C1 segment of cervical spinal cord (tissue), 14 donors: ENCODE data around the gene AIF1.
A peak's percentile ranks its signal among the peaks of the same experiment; 100 is the strongest.

Experiments used
- DNase-seq, 14 donors: peaks; one replicate each; lab custom pipeline; 2025; lab: John Stamatoyannopoulos, UW

AIF1 gene

DNA sequence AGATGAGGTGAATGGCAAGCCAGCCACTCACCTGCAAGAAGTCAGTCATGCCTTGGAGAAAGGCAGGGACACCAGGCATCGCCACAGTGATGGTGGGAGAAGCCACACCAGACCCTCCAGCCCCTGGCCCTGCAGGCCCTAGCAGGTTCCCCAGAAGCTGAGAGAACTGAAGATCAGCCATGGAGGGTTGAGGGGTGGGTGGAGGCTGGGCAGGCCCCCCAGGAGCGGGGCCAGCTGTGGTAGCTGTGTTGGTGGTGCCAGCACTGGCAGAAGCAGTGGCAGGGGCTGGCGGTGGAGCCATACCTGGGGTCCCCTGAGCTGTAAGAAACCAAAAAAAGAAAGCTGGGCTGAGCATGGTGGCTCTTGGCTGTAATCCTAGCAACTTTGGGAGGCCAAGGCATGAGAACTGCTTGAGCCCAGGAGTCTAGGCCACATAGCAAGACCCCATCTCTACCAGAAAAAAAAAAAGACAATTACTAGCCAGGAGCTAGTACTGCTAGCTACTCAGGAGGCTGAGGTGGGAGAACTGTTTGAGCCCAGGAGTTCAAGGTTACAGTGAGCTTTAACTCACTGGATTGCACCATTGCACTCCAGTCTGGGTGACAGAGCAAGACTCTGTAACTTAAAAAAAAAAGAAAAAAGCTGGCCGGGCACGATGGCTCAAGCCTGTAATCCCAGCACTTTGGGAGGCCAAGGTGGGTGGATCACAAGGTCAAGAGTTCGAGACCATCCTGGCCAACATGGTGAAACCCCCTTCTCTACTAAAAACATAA is 27.9 kb downstream of the AIF1 start:
- DNase-seq: no peak

DNA sequence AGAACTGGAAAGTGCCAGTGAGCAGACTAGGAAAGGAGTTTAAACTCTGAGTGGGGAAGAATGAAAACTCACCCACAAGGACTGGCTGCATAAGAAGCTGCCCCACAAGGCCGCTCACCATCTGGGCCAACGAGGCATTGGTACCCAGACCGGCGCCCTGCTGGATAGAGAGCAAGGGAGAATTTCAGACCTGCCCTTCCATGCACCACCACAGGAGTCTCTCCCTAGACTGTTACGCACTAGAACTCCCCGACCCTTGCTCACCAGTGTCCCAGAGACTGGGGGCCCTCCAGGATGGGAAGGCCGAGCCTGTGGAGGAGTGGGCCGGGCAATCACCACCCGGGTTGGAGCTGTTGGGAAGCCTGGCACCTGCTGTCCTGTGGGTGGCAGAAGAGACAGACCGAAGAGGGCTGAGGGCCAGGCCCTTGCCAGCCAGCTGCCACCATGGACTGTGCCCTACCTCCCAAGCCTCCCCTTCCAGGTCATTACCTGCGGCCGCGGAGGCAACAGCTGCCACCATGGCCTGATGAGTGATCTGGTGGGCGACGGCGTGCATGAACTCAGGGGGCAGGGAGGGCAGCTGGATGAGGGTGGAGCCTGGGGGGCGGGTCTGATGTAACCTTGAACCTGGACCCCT is 28.9 kb downstream of the AIF1 start:
- no peak for DNase-seq

DNA sequence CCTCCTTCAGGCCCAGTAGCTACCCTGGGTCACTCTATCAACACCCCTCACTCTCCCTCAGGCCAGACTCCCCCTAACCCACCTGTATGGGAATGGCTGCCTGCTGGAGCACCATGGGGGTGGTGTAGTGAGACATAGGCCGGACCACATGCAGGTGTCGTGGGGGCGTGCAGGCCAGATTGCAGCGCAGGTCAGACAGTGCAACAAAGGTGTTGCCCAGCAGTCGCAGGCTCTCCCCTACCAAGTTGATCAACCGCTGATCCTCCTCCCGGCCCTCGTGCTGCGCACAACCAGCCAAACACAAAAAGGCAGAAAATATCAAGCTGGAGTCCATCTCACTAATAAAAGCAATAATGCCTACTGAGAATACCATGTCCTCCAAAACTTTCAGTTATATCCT is 30.3 kb downstream of the AIF1 start:
- DNase-seq: no peak

DNA sequence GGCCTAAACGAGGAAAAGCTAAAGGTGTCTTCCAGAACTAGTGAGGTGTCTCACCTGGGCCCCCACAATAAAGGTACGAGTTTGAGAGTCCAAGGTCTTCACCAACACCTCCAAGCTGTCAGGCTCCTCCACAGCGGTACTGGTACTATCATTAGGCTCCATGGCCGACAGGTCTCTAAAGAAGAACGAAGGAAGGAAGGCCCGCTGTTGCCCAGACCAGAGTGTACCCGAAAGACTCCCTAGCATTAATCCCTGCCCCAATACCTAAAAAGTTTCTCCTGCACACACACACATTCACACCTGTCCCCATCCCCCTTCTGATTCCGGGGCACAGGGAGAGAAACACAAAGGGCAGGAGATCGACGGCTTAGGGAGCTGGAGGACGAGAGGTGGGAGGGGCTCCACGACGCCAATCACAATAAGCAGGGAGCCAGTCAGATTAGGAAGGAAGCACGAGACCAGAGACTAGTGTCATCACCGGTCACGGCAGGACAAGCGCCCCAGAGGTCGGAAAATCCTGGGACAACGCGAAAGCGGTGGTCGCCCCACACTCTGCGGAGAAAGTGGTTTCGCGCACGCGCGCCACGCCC is 36.7 kb downstream of the AIF1 start:
- peak in 3 of 14 donors; percentile 78 to 83 (median 80) for DNase-seq

DNA sequence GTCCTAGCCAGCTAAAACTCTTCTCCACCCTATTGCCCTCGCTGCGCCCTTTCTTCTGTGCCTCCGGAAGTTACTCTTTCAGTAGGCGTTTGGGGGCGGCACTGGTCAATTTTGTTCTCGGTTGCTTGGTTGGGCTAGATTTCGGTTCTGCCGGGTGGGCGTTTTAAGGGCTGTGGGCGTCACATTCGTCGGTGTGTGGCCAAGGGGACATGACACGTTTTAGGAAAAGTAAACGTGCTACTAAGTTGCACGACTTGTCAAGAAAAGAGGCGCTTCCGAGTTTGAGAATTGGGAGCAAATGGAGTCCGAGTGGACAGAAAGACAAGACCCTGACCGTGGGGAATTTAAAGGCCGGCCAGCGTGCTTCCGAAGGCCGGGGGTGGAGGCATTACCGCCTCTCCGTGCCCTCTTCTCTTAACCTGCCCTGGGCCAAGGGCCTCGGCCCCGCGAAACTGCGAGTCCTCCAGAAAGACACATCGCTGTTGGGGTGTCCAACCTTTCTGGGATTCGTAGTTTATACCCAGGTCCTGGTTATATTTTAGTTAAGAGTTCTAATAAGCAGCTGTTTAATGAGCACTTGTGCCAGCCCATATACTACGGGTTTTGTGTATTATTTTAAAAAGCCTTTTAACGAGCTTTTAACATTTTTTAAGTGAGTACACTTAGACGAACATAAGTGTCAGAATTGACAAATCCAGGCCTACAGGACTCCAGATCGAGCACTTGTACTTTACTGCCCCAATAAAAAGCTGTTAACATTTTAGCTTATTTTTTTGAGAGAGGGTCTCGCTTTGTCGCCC is 38.1 kb downstream of the AIF1 start:
- DNase-seq: peak in 5 of 14 donors; percentile 94 to 96 (median 94)

DNA sequence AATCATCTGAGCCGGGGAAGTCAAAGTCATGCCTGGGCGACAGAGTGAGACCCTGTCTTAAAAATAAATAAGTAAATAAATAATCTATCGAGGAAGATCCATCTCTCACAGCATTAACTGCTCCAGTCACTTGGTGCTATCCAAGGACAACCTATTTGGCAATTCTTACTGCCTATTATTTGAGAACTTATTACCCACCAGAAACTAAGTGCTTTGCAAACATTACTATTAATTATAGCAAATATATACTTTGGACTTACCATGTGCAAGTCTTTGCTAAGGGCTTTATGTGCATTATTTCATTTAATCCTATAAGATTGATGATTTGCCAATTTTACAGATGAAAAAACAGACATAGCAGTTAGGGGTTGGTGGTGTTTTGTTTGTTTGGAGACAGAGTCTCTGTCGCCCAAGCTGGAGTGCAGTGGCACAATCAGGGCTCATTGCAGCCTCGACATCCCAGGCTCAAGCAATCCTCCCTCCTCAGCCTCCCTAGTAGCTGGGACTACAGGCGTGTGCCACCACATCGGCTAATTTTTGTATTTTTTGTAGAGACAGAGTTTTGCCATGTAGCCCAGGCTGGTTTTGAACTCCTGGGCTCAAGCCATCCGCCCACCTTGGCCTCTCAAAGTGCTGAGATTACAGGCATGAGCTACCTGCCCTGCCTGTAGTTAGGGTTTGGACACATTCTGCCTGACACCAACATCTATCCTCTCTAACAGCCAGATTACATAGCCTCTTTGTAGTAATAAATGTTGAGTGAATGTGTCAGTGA is 39.7 kb downstream of the AIF1 start:
- DNase-seq: no peak

DNA sequence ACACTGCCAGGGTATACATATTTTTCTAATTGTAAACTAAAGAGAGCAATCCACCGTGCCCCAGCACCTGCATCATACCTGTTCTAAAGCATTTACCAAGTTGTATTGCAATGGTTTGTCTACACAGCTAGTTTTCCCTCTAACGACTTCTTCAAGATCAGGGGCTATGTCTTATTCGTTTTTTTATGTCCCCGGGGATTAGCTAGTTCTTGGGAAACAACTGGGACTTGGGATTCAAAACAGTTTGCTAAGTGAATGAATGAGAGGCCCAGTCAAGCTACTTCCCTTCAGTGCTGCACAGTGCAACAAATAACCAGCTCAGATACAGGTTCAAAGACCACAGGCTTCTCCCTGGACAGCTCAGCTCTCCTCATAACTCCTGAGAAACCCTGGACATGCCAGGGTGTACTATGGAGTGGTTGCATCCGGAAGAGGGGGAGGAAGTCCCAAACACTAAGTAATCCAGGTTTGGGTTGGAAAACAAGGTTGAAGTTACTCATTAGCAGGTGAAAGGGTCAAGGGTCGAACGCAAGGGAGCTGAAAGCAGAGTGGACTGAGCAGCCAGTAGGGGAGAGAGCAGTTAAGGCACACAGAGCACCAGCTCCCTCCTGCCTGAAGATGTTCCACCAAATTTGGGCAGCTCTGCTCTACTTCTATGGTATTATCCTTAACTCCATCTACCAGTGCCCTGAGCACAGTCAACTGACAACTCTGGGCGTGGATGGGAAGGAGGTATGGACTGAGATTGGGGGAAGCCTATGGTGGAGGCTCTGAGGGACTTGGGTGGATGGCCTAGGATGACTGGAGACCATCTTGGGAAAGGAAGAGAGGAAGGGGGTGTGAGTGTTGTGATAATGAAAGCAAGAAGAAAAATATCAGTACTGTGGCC is 40.6 kb downstream of the AIF1 start, which contains the start of gene APOM:
APOM (plus strand) TSS at position 546 of the 889 bp plus-strand sequence; CDS start at position 619, 73 bp downstream.
- DNase-seq: no peak

DNA sequence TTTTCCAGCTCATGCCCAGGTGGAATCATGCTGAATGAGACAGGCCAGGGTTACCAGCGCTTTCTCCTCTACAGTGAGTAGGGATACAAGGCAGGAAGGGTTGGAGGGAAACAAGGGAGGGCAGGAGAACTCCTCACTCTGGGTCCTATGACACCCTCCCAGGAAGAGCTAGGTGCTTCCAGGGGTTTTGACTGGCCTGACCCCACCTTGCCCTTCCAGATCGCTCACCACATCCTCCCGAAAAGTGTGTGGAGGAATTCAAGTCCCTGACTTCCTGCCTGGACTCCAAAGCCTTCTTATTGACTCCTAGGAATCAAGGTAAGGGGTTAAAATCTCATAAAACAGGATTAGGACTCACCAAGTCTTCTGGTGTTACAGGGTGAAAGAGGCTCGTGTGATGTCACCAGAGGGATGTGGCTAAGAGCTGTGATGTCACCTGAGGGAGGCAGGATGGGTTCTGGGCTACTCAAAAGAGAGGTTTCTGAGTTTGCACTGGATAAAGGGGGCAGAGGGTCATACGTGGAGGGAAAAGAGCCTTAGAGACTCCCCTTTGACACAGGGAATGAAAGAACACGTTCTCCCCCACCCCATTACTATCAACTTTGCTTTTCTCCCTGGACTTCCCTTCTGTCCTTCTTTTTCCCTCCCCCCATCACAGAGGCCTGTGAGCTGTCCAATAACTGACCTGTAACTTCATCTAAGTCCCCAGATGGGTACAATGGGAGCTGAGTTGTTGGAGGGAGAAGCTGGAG is 42.5 kb downstream of the AIF1 start:
- DNase-seq: no peak

DNA sequence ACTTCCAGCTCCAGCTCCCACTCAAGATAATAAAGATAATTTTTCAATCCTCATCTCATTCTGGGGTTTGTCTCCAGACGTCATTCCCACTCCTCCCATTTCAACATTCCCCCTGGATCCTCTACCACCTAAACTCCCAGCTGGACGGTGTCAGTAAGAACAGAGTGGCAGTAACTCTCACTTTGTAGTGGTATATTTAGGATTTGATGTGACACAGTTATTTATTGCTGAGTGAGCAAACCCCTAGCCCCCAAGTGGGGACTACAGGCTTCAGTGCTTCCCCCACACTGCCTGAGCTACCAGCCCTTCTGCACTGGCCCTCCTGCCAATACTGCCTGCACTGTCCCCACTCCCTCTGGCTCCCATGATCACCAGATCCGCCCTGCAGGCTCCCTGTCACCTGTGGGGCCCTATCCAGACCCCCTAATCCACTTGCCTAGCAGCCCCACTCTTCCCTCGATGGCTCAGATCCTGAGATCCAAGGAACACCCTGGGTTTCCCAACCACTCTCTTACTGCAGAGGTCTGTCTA is 43.2 kb downstream of the AIF1 start:
- DNase-seq: no peak

DNA sequence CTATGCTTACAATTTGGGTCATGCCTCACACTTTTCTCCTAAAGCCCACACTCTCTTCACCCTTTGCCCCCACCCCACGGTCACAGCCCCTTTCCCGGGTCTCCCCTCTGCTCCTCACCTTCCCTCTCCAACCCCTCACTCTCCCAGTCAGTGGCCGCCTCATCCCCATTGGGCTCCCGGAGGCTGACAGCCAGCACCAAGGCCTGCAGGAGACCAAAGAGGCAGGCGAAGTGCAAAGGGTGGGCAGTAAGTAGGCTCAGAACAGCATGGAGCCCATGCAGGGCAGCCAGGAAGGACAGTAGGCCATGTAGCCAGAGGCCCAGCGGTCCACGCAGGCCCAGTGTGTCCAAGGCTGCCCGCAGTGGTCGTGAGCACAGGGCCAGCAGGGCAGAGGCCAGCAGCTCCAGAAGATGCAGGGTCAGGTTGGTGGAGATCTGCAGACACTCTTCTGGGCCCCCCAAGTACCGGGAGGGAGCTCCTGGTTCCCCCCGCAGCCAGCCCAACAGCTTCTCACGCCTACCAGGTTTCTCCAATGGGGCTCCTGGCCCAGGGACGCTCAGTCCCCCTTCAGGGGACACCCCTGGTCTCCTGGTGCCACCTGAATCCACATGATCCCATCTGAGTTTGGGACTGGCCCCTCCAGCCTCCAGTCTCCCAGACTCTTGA is 44.1 kb downstream of the AIF1 start:
- DNase-seq: no peak

DNA sequence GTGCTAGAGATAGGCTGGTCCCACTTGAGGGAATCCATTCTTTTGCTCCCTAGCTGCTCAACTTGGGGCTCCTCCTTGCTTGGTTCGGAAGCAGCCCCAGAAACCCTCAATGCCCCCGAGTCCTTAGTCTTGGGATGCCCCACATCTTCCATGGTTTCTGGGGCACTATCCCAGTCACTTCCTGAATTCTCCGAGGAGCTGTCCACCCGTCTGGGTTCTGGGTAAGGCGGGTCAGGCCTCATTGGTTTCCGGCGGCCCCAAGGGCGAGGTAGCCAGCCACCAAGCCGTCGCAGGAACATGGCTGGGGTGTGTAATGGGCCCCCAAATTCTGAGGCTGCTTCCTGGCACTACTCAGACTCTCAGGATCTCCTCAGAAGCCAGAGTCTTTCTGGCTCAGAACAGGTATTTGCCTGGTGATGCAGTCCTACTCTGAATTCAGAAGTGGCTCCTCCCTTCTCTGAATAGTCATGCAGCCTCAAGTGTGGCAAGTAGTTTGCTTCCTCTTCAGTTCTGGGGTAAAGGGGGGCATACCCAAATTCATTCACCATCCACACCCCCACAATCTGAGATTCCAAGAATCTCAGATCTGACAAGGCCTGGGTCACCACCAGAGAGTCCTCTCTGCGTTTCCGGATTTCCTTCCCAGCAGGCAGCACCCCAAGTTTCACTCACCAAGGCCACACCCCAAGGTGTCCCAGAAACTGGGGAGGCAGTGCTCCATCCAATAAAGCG is 44.8 kb downstream of the AIF1 start:
- peak in 1 of 14 donors; percentile 38 for DNase-seq

DNA sequence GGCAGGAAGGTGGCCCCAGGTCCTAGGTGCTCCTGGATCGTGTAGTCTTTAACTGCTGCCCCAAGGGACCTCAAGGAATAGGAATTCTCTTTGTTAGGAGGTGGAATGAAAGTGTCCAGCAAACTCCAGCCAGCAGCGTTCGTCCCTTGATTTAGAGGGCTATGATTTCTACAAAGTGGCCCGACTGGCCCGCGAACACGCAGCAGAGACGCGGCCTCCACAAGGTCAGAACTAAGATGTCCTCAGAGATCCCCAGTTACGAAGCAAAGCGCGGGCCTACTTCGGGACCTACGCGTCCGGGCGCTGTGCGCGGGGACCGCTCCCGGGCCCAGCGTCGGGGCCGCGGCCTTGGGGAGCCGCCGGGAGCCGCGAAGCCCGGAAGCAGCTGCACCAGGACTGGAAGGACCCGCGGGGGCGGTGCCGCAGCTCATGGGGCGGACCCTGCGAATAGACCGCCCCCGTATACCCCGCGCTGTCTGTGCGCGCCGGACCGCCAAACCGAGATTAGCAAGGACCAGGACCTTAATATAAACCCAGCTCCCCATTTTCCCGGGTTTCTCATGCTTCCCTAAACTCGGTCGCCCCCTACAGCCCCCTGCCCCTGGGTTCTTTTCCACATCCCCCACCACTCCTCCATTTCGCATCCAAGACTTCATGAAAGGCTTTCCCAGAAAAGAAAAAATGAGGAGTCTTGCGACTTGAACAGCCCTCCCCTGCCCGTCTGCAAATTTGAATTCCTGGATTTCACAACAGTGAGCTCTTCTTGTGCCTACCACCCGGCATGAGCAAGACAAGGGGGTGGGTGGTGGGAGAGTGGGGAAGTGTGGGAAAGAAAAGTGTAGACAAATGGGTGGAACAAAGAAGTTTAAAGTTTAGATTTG is 45.6 kb downstream of the AIF1 start, which contains the start of gene C6orf47:
C6orf47 (minus strand) TSS at position 398 of the 881 bp plus-strand sequence. CDS start 831 bp downstream, outside the sequence.
- peak in 13 of 14 donors; percentile 27 to 83 (median 57) for DNase-seq

DNA sequence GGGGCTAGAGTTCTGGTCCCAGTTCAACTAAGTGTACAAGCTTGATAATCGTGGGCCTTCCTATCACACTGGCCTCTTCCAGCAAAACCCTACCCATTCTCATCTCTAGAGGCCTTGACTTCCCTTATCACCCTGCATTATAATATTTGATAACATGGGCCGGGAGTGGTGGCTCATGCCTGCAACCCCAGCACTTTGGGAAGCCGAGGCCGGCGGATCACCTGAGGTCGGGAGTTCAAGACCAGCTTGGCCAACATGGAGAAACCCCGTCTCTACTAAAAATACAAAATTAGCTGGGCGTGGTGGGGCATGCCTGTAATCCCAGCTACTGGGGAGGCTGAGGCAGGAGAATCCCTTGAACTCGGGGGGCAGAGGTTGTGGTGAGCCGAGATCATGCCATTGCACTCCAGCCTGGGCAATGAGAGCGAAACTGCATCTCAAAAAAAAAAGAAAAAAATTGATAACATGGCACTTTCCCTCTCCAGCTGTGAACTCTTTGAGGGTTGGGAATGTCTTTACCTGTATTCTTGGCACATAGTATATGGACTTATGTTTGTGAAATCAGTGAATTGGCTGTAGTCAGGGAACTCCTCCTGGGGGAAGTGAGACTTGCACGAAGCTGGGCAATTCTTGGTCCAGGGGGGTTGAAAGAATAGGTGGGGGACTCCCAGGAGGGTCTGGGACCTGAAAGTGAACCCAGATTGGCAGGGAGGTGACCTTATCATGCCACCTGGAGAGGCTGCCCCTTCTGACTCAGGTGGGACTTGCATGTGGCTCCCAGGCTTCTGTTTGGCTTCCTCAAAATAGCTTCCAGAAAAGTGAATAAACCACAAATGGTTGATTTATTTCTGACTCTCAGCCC is 46.5 kb downstream of the AIF1 start:
- DNase-seq: no peak

DNA sequence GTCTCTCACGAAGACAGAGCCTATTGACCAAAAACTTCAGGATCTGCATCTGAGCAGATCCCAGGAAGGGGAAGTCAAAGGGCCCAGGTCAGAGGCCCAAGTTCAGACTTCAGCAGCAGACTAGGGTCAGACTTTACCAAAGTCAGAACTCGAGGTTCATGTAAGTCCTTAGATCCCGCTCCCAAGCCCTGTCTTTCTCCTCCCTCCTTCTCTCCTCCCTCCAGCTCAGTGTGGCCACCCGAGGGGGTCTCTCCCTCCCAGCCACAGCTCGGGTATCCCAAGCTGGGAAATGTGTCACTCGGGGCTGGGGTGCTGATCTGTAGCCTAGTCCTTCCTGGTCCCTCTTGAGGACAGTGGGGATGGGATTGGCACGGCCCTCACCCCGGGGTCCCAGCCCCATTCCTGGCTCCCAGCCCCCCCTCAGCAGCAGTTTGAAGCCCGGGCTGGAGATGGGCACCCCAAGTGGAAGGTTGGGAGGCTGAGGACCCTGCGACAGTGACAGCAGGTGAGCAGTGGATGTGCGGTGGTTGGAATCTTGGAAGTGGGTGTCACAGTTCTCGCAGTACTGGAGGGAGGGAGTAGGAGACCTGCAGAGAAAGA is 47.2 kb downstream of the AIF1 start:
- no peak for DNase-seq
